Activated T-cell treated with anti-CD3 and anti-CD28 coated beads, Interleukin-2, amount 50 U/mL, for 72 hours (primary cell): Measurements from ENCODE around the gene NCK2. TPM values are rescaled to one million over a fixed set of nuclear protein-coding genes. Genes with fewer than 3 reads are reported as not detected.
A peak's percentile ranks its signal among the peaks of the same experiment; 100 is the strongest.

Experiments
- ATAC-seq, 2 donors: fragments of 150-1000 bp; cut with Tn5 transposase; replicated peaks in 1 of 2; 2 replicates each; pipeline ENCODE4 v1.10.0; 2021; ENCODE audit warnings: moderate library complexity in 2 of 2, mild to moderate bottlenecking in 1 of 2
- DNase-seq, 2 donors: peaks; one replicate each; pipeline ENCODE4 v3.0.0; 2021 to 2022; ENCODE audit warnings: mixed read lengths in 1 of 2
- H3K27ac Mint-ChIP-seq: one replicate; pipeline ENCODE4 v1.8.0; 2022; ENCODE audit warnings: mild to moderate bottlenecking, moderate library complexity, mixed read lengths
- H3K27me3 Mint-ChIP-seq: one replicate; pipeline ENCODE4 v1.8.0; 2022; ENCODE audit warnings: low read depth, mixed read lengths
- H3K36me3 Mint-ChIP-seq, 2 donors: one replicate each; pipeline ENCODE4 v1.8.0; 2022; ENCODE audit warnings: mixed read lengths in 2 of 2, mild to moderate bottlenecking in 1 of 2; ENCODE audit not compliant: insufficient read depth in 2 of 2
- H3K4me1 Mint-ChIP-seq: one replicate; pipeline ENCODE4 v1.8.0; 2022; ENCODE audit warnings: low read depth, mixed read lengths
- H3K4me3 Mint-ChIP-seq, 2 donors: one replicate each; pipeline ENCODE4 v1.8.0; 2022; ENCODE audit warnings: mild to moderate bottlenecking in 2 of 2, mixed read lengths in 2 of 2, moderate library complexity in 2 of 2
- H3K9me3 Mint-ChIP-seq, 2 donors: one replicate each; pipeline ENCODE4 v1.8.0; 2022; ENCODE audit warnings: mixed read lengths in 2 of 2
- total RNA-seq, 2 donors: library from RNA; stranded (reverse); gene quantifications; one replicate each; pipeline ENCODE4 v1.2.3, GENCODE V29; 2022

Gene NCK2
- total RNA-seq, 2 donors from 2014 or later = 159 to 161 TPM

- peak overlapping the region in 1 of 2 donors; percentile 18 for H3K4me3 Mint-ChIP-seq
- DNase-seq (no peak), ATAC-seq (no peak)
- no peaks in the 10 kb centered on the region for H3K9me3 Mint-ChIP-seq
- peaks cover 4 to 6% of the 10 kb centered on the region in 2 donors for H3K36me3 Mint-ChIP-seq
- H3K27me3 Mint-ChIP-seq = no peaks in the 10 kb centered on the region
- peak overlapping the region; percentile 72 for H3K27ac Mint-ChIP-seq
- peaks cover 99% of the 10 kb centered on the region for H3K4me1 Mint-ChIP-seq
Measured at GRCh38 chr2:105784589-105784988, 39.9 kb downstream of the NCK2 start.

DNA sequence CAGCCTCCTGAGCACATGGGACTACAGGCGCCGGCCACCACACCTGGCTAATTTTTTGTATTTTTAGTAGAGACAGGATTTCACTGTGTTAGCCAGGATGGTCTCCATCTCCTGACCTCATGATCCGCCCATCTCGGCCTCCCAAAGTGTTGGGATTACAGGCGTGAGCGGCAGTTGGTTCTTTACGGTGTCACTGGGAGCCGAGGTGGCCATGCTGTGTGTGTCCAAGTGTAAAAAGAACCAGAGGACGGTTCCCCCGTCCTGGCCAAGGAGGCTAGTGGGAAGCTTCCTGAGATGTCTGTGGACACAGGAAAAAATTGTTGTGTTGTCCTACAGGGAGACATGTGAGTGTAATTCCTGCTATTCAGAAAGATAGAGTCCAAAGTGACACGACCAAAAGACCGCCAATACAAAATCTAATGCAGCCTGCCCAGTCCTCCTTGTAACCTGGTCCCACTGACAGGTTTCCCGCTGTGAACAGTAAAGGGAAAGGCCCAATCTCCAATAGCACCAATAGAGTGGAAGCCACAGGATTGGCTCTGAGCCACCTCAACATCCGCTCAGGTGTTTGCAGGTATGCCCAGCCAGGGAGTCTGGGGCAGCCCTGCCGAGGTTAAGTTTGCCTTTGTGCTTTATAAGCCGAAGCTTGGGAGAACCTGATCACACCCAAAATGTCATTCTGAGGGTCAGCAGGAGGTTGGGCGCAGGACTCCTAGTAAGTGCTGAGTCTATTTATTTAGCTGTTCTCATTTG, 40.6 kb downstream of the NCK2 start:
- H3K4me1 Mint-ChIP-seq = peaks cover 100% of the 10 kb centered on the region
- ATAC-seq = no peak
- peaks cover 5 to 6% of the 10 kb centered on the region in 2 donors for H3K36me3 Mint-ChIP-seq
- no peak for DNase-seq
- H3K4me3 Mint-ChIP-seq = peak overlapping the region in 1 of 2 donors; percentile 10
- no peaks in the 10 kb centered on the region for H3K9me3 Mint-ChIP-seq
- H3K27me3 Mint-ChIP-seq = no peaks in the 10 kb centered on the region
- peak overlapping the region; percentile 19 for H3K27ac Mint-ChIP-seq

DNA sequence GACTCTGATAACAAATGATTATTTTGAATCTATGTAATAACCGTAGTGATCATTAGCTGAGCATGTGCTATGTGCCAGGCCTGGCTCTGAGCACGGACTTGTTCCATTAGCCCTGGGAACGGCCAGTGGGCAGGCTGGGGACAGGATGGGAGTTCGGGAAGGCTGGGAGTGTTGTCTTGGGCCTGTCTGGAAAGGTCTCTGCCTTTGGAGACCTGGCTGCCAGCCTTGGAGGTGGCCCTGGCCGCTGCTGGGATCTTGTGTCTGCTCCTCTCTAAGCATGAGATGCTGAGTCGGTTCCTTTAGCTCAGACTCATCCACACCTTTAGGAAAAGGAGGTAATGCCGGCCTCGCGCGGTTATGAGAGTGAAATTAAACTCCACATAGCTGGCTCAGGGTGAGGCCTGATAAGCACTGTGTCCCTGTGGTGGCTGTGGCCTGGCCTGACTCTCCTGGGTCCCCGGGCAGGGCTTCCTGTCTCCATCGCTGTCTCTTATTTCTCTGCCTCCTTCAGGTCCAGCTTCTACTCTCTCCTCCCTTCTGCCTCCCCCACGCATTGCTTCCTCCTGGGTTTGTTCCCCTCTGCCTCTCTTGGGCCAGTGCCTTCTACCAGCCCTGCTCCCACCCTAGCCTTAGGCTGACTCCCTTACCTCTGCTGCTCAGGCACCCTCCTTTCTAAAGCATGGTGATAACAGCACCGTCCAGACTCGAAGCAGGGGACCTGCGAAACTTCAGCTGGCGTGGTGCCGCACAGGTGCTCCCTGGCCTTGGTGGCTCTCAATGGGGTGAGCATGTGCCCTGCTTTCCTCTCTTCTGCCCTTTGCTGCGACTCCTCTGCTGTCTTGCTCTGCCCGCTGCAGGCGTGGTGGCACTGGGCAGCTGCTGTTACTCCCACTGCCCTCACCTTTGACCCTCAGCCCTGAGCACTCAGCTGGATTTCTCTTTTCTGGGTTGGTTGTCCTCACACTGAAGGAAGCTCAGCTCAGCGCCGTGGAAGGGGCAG, 41.8 kb downstream of the NCK2 start:
- peak overlapping the region; percentile 93 for H3K27ac Mint-ChIP-seq
- peaks cover 2 to 3% of the 10 kb centered on the region in 2 donors for H3K36me3 Mint-ChIP-seq
- ATAC-seq (peak in 1 of 2 donors; percentile 23), DNase-seq (no peak)
- peak overlapping the region; percentile 35 to 51 for H3K4me3 Mint-ChIP-seq
- H3K9me3 Mint-ChIP-seq = no peaks in the 10 kb centered on the region
- H3K27me3 Mint-ChIP-seq = no peaks in the 10 kb centered on the region
- H3K4me1 Mint-ChIP-seq = peaks cover 100% of the 10 kb centered on the region

DNA sequence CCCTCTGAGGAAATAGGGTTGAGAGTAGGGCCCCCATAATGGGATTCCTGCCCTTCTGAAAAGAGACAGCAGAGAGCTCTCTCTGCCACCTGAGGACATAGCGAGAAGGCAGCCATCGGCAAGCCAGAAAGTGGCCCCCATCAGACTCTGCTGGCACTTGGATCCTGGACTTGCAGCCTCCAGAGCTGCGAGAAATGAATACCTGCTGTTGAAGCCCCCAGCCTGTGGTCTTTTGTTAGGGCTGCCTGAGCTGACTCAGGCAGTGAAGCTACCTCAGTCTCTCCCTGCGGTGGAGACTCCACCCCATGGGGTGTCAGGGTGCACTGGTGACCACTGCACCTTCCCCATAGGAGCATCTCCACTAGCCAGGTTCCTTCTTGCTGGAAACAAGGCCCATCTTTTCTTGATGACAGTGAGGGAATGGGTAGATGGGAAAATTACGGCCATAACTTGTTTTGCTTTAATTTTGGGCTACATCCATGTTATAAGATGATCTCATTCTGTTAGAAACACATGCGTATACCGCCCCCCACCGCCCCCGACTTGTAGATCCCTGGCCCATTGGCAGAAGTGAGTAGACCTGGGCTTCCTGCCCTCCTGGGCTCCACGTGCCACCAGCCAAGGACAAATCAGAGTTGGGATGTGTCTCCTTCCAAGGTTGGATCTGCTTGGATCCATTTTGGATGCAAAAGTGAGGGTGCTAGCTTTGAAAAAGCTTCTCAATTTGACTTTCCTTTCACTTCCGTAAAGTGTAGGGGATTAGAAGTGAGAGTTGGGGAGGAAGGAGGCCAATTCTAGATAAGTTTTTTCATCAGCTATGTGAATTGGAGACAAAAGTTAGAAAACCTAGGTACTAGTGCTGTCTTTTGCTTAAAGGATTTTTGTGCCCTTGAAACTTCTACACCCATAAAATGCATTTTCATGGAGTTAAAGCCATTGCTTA, 42.9 kb downstream of the NCK2 start:
- no peaks in the 10 kb centered on the region for H3K27me3 Mint-ChIP-seq
- peak overlapping the region; percentile 93 for H3K27ac Mint-ChIP-seq
- H3K36me3 Mint-ChIP-seq = peaks cover 2 to 9% of the 10 kb centered on the region in 2 donors
- no peaks in the 10 kb centered on the region for H3K9me3 Mint-ChIP-seq
- peak overlapping the region; percentile 35 to 51 for H3K4me3 Mint-ChIP-seq
- DNase-seq (no peak), ATAC-seq (peak in 1 of 2 donors; percentile 22)
- peaks cover 100% of the 10 kb centered on the region for H3K4me1 Mint-ChIP-seq

DNA sequence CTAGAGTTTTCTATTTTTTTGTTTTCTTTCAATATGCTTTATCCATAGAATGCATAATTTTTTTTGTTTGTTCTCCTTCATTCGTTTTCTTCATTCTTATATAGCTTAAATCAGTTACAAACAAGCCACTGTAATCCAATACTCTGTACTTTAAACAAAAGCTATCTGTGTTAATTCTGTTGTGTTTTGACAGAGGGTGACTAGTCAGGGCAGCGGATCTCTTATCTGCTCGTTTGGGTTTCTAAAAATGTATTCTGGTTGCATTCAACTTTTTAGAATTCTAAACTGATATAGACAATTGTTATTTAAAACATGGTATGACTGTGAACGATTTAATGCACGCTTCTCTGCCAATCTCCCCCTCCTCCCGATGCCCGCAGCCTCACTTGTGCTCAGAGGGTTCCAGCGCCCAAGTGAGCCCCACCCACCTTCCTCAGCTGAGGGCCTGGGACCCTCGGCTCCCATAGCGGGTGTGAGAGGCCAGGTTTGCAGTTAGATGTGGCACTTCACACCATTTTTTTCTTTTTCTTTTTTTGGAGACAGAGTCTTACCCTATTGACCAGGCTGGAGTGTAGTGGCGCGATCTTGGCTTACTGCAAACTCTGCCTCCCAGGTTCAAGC, 44.1 kb downstream of the NCK2 start:
- no peaks in the 10 kb centered on the region for H3K9me3 Mint-ChIP-seq
- peaks cover 100% of the 10 kb centered on the region for H3K4me1 Mint-ChIP-seq
- no peak for DNase-seq
- peaks cover 4 to 9% of the 10 kb centered on the region in 2 donors for H3K36me3 Mint-ChIP-seq
- peak overlapping the region; percentile 75 to 92 for H3K4me3 Mint-ChIP-seq
- H3K27me3 Mint-ChIP-seq = no peaks in the 10 kb centered on the region
- ATAC-seq = no peak
- H3K27ac Mint-ChIP-seq = peak overlapping the region; percentile 97

DNA sequence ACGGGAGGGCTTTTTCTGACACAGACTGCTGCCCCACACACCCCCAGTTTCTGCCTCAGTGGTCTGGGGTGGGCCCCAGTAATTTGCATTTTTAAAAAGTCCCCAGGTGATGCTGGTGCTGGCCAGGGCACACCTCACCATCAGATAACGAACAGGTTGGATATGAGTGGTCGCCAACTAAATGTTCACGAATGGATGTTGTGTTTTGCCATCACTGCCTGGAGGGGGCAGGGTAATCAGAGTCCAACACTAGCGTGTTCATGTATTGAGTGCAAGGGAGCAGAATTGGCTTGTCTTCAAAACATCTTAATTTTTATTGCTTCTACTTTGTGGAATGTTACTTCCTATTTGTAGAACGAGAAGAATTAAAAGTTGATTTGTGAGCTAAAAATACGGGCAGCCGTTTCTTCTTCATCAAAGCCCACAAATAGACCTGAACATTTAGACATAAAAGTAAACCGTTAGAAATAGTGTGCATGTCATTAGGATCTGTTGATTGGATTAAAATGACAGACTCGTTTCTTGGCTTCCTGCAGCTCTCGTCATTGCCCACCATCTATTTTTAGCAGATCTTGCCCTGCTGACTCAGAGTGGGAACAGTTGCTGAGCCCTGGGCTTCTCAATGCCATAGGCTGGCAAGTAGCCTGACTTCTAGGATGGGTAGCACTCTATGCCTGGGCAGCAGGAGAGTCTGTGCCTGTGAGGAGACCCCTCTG, 45.2 kb downstream of the NCK2 start:
- Mint-ChIP-seq H3K27me3 (no peaks in the 10 kb centered on the region), H3K4me1 (peaks cover 97% of the 10 kb centered on the region), H3K4me3 (peak overlapping the region; percentile 75 to 92), H3K9me3 (no peaks in the 10 kb centered on the region), H3K36me3 (peaks cover 4 to 10% of the 10 kb centered on the region in 2 donors), H3K27ac (peak overlapping the region; percentile 97)
- ATAC-seq (peak; percentile 86 to 87), DNase-seq (peak; percentile 76 to 78)

- H3K27me3 Mint-ChIP-seq = no peaks in the 10 kb centered on the region
- H3K9me3 Mint-ChIP-seq = no peaks in the 10 kb centered on the region
- H3K36me3 Mint-ChIP-seq = peaks cover 4 to 12% of the 10 kb centered on the region in 2 donors
- DNase-seq (no peak), ATAC-seq (no peak)
- peak overlapping the region; percentile 75 to 92 for H3K4me3 Mint-ChIP-seq
- H3K27ac Mint-ChIP-seq = peak overlapping the region; percentile 97
- H3K4me1 Mint-ChIP-seq = peaks cover 97% of the 10 kb centered on the region
Measured at GRCh38 chr2:105790461-105791149, 45.9 kb downstream of the NCK2 start.

GRCh38 chr2:105791229-105791628, 46.5 kb downstream of the NCK2 start:
- Mint-ChIP-seq H3K27ac (peak overlapping the region; percentile 97), H3K4me3 (peak overlapping the region in 1 of 2 donors; percentile 92), H3K9me3 (no peaks in the 10 kb centered on the region), H3K36me3 (peaks cover 4 to 10% of the 10 kb centered on the region in 2 donors), H3K4me1 (peaks cover 97% of the 10 kb centered on the region), H3K27me3 (no peaks in the 10 kb centered on the region)
- ATAC-seq (no peak), DNase-seq (no peak)

- Mint-ChIP-seq H3K36me3 (peaks cover 4 to 10% of the 10 kb centered on the region in 2 donors), H3K4me3 (peak overlapping the region in 1 of 2 donors; percentile 92), H3K27me3 (no peaks in the 10 kb centered on the region), H3K27ac (peak overlapping the region; percentile 66), H3K4me1 (peaks cover 97% of the 10 kb centered on the region), H3K9me3 (no peaks in the 10 kb centered on the region)
- no peak for ATAC-seq
- no peak for DNase-seq
Measured at GRCh38 chr2:105792561-105792960, 47.8 kb downstream of the NCK2 start.

DNA sequence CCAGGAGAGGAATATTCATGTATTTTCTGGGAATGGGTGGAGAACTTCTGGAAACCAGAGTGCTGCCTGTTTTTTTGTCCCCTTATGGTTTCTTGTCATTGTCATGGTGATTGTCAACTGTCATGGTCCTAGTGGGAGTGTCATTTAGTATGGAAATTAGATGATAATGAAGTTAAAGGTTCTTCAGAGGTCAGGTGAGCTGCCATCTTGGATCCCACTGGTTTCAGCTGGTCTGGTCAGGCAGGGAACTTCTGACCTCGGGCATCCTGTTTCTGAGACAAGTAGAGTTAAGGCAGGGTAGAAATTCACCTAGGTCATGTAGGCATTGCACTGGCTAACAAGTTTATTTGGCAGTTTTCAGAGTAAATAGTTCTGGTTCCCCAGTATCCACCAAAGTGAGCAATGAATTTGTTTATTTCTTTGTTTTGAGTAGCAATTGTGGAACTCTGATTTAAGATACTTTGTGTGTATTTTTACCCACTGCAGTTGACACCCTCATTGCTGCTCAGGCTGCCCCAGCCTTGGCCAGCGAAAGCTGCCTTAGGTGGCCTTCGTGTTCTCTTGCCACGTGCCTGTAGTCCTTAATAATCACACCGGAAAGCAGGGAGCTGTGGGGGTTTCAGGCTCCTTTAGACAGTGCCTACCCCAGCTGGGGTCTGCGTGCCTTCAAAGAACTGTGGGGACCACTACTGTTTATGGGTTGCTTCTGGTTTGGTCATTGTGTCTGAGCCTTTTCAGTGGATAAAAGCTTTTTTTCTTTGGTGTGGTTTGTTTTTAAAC, 48.7 kb downstream of the NCK2 start:
- Mint-ChIP-seq H3K27ac (peak overlapping the region; percentile 66), H3K36me3 (peaks cover 4 to 10% of the 10 kb centered on the region in 2 donors), H3K4me3 (peak overlapping the region; percentile 29 to 92), H3K9me3 (no peaks in the 10 kb centered on the region), H3K4me1 (peaks cover 97% of the 10 kb centered on the region), H3K27me3 (no peaks in the 10 kb centered on the region)
- ATAC-seq = no peak
- no peak for DNase-seq
